Progenitor cell of endocrine pancreas (in vitro differentiated cells): ENCODE results near the gene DRD3. TPM values are rescaled to one million over a fixed set of nuclear protein-coding genes. Genes with fewer than 3 reads are reported as not detected.

Experiments
- DNase-seq: peaks from one replicate; pipeline ENCODE4 v3.0.0; 2021; ENCODE audit warnings: low spot score; ENCODE audit not compliant: unreplicated experiment
- H3K27ac Mint-ChIP-seq: 2 replicates; pipeline ENCODE4 v1.8.0; 2021; ENCODE audit warnings: mild to moderate bottlenecking, moderate library complexity, mixed read lengths
- H3K27me3 Mint-ChIP-seq: 2 replicates; pipeline ENCODE4 v1.8.0; 2021; ENCODE audit warnings: mixed read lengths
- H3K36me3 Mint-ChIP-seq: 2 replicates; pipeline ENCODE4 v1.8.0; 2022; ENCODE audit warnings: mixed read lengths; ENCODE audit not compliant: insufficient read depth
- H3K4me1 Mint-ChIP-seq: 2 replicates; pipeline ENCODE4 v1.8.0; 2021; ENCODE audit warnings: low read depth, mixed read lengths
- H3K4me3 Mint-ChIP-seq: 2 replicates; pipeline ENCODE4 v1.8.0; 2021; ENCODE audit warnings: low read depth, mild to moderate bottlenecking, moderate library complexity, mixed read lengths
- H3K9me3 Mint-ChIP-seq: 2 replicates; pipeline ENCODE4 v1.8.0; 2021; ENCODE audit warnings: low read depth, mixed read lengths
- CTCF ChIP-seq: fragments of 200-600 bp; sonication (generic); IDR thresholded peaks from one replicate; pipeline ENCODE4 v1.5.0; 2021; ENCODE audit warnings: antibody characterized with exemption, mild to moderate bottlenecking; ENCODE audit not compliant: unreplicated experiment
- total RNA-seq: library from RNA; stranded (reverse); gene quantifications from 2 replicates; pipeline ENCODE4 v1.2.1, GENCODE V29; 2021

DRD3 gene
- total RNA-seq, 1 donor from 2014 or later = not detected

DNA sequence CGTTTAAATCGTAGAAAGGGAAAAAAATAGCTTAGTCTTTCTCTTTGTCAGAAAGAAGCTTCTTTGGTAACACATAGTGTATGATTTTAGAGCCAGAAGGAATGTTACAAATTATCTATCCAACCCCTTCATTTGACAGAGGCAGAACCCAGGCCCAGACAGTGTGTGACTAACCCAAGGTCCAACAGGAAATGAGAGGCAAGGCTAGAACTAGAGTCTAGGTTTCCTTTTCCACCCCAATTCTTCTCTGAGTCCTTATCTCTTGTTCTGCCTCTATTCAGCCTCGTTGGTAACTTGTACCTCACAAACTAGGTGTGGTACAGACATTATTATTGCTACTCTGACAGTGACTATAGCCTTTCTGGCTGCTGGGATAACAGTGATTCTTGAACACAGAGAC lies 83.1 kb downstream of the DRD3 start:
- Mint-ChIP-seq H3K4me3 (no peak overlapping the region), H3K36me3 (no peaks in the 10 kb centered on the region), H3K9me3 (no peaks in the 10 kb centered on the region), H3K4me1 (peaks cover 2% of the 10 kb centered on the region), H3K27ac (no peak overlapping the region), H3K27me3 (peaks cover 14% of the 10 kb centered on the region)
- no peak for TF ChIP-seq CTCF
- DNase-seq = no peak

GRCh38 chr3:114093596-114093995 lies 85.3 kb downstream of the DRD3 start:
- Mint-ChIP-seq H3K4me1 (peaks cover 2% of the 10 kb centered on the region), H3K9me3 (no peaks in the 10 kb centered on the region), H3K27ac (no peak overlapping the region), H3K4me3 (no peak overlapping the region), H3K27me3 (peaks cover 14% of the 10 kb centered on the region), H3K36me3 (no peaks in the 10 kb centered on the region)
- TF ChIP-seq CTCF = no peak
- no peak for DNase-seq

DNA sequence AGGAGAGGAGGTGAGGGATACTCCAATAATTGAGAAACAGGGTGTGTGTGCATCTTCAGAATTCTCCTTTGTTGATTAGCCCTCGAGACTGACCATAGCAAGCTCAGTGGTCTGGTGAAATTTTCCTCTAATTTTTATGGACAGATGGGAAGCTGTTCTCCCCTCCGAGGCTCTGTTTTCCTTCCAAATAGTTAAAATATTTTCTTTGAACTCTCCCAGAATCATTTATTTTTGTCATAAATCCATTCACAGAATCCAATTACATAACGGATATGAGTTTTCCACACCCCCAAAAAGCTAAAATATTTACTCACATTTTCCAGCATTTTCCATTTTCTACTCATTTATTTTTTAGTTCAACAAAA lies 85.9 kb downstream of the DRD3 start:
- Mint-ChIP-seq H3K4me3 (no peak overlapping the region), H3K27ac (no peak overlapping the region), H3K4me1 (peaks cover 2% of the 10 kb centered on the region), H3K9me3 (no peaks in the 10 kb centered on the region), H3K27me3 (peaks cover 14% of the 10 kb centered on the region), H3K36me3 (no peaks in the 10 kb centered on the region)
- TF ChIP-seq CTCF = no peak
- no peak for DNase-seq

DNA sequence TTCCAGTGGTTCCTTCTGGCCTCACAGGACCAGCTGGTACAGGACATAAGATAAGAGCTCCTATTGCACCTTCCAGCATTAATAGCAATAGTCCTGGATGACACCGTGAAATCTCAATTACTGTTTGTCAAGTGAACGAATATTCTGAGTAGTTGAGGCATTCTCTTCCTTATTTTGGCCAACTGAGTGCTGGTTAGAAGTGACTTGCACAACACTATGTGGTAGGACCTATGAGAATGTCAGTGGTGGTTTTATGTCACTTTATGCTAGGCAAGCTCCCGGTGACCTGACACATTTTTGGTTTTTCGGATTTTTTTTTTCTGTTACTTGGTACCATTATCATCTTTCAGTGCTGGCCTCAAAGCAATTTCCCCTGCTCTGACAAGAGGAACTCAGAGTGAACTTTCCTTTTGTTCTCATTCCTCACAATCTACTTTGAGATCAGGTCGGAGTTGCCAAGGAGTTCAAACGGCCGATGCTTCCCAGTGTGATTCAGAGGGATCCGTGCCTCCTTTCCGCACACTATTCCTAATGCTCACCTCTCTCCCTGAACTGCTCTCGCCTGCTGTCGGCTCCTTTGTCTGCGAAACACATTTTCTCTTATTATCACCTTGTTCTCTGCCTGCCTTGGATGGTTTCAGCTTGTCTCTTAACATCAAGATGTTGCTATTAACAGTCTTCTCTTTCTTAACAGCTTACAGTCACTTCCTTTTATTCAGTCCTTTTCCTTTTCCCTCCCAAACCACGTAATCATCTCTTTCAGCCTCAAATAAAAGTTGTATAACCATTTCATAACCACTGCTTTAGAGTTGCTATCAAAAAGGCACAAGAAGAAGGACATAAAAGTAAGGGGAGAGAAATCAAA lies 86.5 kb downstream of the DRD3 start:
- peaks cover 14% of the 10 kb centered on the region for H3K27me3 Mint-ChIP-seq
- H3K9me3 Mint-ChIP-seq = no peaks in the 10 kb centered on the region
- no peak for TF ChIP-seq CTCF
- H3K4me1 Mint-ChIP-seq = peaks cover 2% of the 10 kb centered on the region
- no peak overlapping the region for H3K4me3 Mint-ChIP-seq
- H3K36me3 Mint-ChIP-seq = peaks cover 4% of the 10 kb centered on the region
- H3K27ac Mint-ChIP-seq = no peak overlapping the region
- no peak for DNase-seq

DNA sequence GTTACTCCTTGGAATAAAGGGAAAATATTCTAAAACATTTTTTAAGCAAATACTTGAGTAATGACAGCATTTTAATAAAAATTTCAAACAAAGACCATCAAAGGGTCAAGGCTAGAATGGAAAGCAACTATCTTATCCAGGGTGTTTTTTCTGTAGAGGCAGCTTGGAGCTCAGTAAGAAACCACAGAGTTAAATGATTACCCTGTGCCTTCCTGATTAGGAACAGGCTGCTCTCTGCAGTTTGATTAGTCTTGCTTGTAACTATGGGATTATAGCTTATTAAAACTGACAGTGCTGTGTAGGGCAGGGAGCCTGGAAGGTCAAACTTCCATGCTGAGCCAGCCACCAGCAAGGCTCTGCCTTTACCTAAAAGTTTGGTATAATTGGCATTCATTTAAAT lies 89.2 kb downstream of the DRD3 start:
- no peak for DNase-seq
- Mint-ChIP-seq H3K4me1 (peaks cover 2% of the 10 kb centered on the region), H3K9me3 (no peaks in the 10 kb centered on the region), H3K27me3 (peaks cover 14% of the 10 kb centered on the region), H3K36me3 (peaks cover 15% of the 10 kb centered on the region), H3K27ac (no peak overlapping the region), H3K4me3 (no peak overlapping the region)
- TF ChIP-seq CTCF = no peak
